GM12878 (cell line): Measurements from ENCODE around the gene MATN1. TPM values are rescaled to one million over a fixed set of nuclear protein-coding genes. Genes with fewer than 3 reads are reported as not detected.

Experiments
- BACH1 ChIP-seq: fragments of 450-650 bp; IDR thresholded peaks from 2 replicates; pipeline ENCODE4 v1.6.1; 2017; ENCODE audit warnings: mild to moderate bottlenecking, borderline replicate concordance
- CBX3 ChIP-seq: fragments of 200-600 bp; sonication (generic); IDR thresholded peaks from 2 replicates; pipeline ENCODE4 v1.6.1; 2016; ENCODE audit warnings: low read depth, borderline replicate concordance
- CBX5 ChIP-seq: sonication (generic); IDR thresholded peaks from 2 replicates; pipeline ENCODE4 v1.6.1; 2016; ENCODE audit warnings: low read depth, moderate library complexity, mild to moderate bottlenecking, inconsistent platforms
- CUX1 ChIP-seq: IDR thresholded peaks from 2 replicates; pipeline ENCODE4 v1.6.1; 2012; ENCODE audit warnings: improper control_type of control experiment, low read depth, low read length; ENCODE audit not compliant: insufficient replicate concordance
- IRF4 ChIP-seq: IDR thresholded peaks from 2 replicates; pipeline ENCODE4 v1.6.1; 2011; ENCODE audit warnings: low read depth, low read length
- IRF5 ChIP-seq: fragments of 450-650 bp; IDR thresholded peaks from 2 replicates; pipeline ENCODE4 v1.6.1; 2017; ENCODE audit warnings: borderline replicate concordance
- JUNB ChIP-seq: IDR thresholded peaks from 2 replicates; pipeline ENCODE4 v1.6.1; 2016; ENCODE audit warnings: antibody characterized with exemption, mild to moderate bottlenecking
- MTA3 ChIP-seq: IDR thresholded peaks from 2 replicates; pipeline ENCODE4 v1.6.1; 2012; ENCODE audit warnings: low read length, inconsistent platforms, borderline replicate concordance
- NFIC ChIP-seq: IDR thresholded peaks from 2 replicates; pipeline ENCODE4 v1.6.1; 2012; ENCODE audit warnings: low read depth, mild to moderate bottlenecking, inconsistent platforms, low read length, moderate library complexity
- NKRF ChIP-seq: fragments of 450-650 bp; conservative IDR thresholded peaks from 2 replicates; pipeline ENCODE4 v1.6.1; 2017; ENCODE audit warnings: mild to moderate bottlenecking, moderate library complexity
- POLR2AphosphoS2 ChIP-seq: IDR thresholded peaks from 2 replicates; pipeline ENCODE4 v1.6.1; 2011; ENCODE audit warnings: low read depth, mild to moderate bottlenecking, low read length, improper control_type of control experiment, moderate library complexity
- RAD51 ChIP-seq: fragments of 450-650 bp; IDR thresholded peaks from 2 replicates; pipeline ENCODE4 v1.6.1; 2016; ENCODE audit warnings: moderate library complexity, mild to moderate bottlenecking, inconsistent platforms
- RBBP5 ChIP-seq: fragments of 200-600 bp; sonication (generic); conservative IDR thresholded peaks from 2 replicates; pipeline ENCODE4 v1.6.1; 2016
- SIN3A ChIP-seq: IDR thresholded peaks from 2 replicates; pipeline ENCODE4 v1.6.1; 2012; ENCODE audit warnings: low read depth, low read length, improper control_type of control experiment
- SMAD1 ChIP-seq: fragments of 450-650 bp; IDR thresholded peaks from 2 replicates; pipeline ENCODE4 v1.6.1; 2018; ENCODE audit warnings: mild to moderate bottlenecking, low read depth; ENCODE audit not compliant: partially characterized antibody
- SMAD5 ChIP-seq: IDR thresholded peaks from 2 replicates; pipeline ENCODE4 v1.6.1; 2016; ENCODE audit warnings: antibody characterized with exemption, low read depth
- SMC3 ChIP-seq: IDR thresholded peaks from 2 replicates; pipeline ENCODE4 v1.6.1; 2011; ENCODE audit warnings: low read length, improper control_type of control experiment, borderline replicate concordance
- TCF12 ChIP-seq: IDR thresholded peaks from 2 replicates; pipeline ENCODE4 v1.6.1; 2011; ENCODE audit warnings: low read depth, mild to moderate bottlenecking, low read length
- ZNF687 ChIP-seq: fragments of 450-650 bp; IDR thresholded peaks from 2 replicates; pipeline ENCODE4 v1.6.1; 2017; ENCODE audit warnings: mild to moderate bottlenecking, moderate library complexity
- ZSCAN29 ChIP-seq: fragments of 450-650 bp; IDR thresholded peaks from 2 replicates; pipeline ENCODE4 v1.6.1; 2017; ENCODE audit warnings: mild to moderate bottlenecking, moderate library complexity
- polyA plus RNA-seq, 11 experiments: library from polyadenylated mRNA; depleted of rRNA in 4 of 11; unstranded in 6 of 11; stranded (reverse) in 5 of 11; fragments of >200 nt; fragmentation: Nextera tagmentation in 4 of 11; fragmentation: Illumina TruSeq in 1 of 11; extraction: Ambion mirVana in 4 of 11; extraction: Trizol in 1 of 11; gene quantifications; 1 replicate in 1 of 11; 2 replicates in 10 of 11; pipeline versions ENCODE4 v1.2.1 to v1.2.3, GENCODE V29; 2011 to 2016; ENCODE audit warnings: inconsistent platforms in 2 of 11, missing spikeins in 2 of 11, low read depth in 1 of 11
- total RNA-seq, 4 experiments: library from RNA; depleted of rRNA in 3 of 4; stranded (reverse); fragments of >200 nt in 3 of 4; fragmentation: Illumina TruSeq in 1 of 4; extraction: Trizol in 1 of 4; gene quantifications; 2 replicates each; pipeline versions ENCODE4 v1.2.1 to v1.2.3, GENCODE V29; 2013 to 2021

Gene MATN1
- total and polyA plus RNA-seq, 10 of the 15 experiments (the other 5 are each of a cell fraction or from before 2014, with no cell fraction given), result 0.04 to 0.50 (median 0.10) TPM; not detected in 1

- TF ChIP-seq NKRF (0 out of 2 replicates have a peak, but pooled peaks have one; percentile 28), ZSCAN29 (no peak), RBBP5 (no peak), IRF4 (no peak), SMAD1 (no peak), ZNF687 (peak; percentile 48; the same call in 1 of the 2 replicates), RAD51 (peak; percentile 83), JUNB (no peak), CUX1 (no peak), SIN3A (no peak), POLR2AphosphoS2 (no peak), CBX5 (no peak), SMC3 (no peak), TCF12 (no peak), CBX3 (no peak), SMAD5 (no peak), IRF5 (no peak), MTA3 (no peak), BACH1 (no peak), NFIC (no peak)
Measured at GRCh38 chr1:30759718-30760281, 36.4 kb upstream of the MATN1 start (continued).
